ENCODE measurements around the gene AKAP12. TPM values are rescaled to one million over a fixed set of nuclear protein-coding genes. Genes with fewer than 3 reads are reported as not detected.

Gene AKAP12
- total RNA-seq, 1 donor from 2014 or later: 53.9 TPM

GRCh38 chr6:151326116-151326825 lies 86.5 kb downstream of the AKAP12 start:
- TF ChIP-seq CTCF (IDR thresholded peaks at IDR 0.05): no peak
- Histone ChIP-seq H3K4me1 (peaks cover 5 to 11% of the 10 kb centered on the region in 2 donors), H3K36me3 (no peaks in the 10 kb centered on the region), H3K27me3 (no peaks in the 10 kb centered on the region), H3K4me3 (peak overlapping the region; percentile 62 to 69), H3K9me3 (no peaks in the 10 kb centered on the region), H3K27ac (peak overlapping the region; percentile 58 to 77)
- intact Hi-C loops (cut with DNase I): no loop called here
- no peak for DNase-seq (ENCODE audit: low spot score in 2 of 2)

- intact Hi-C loops (cut with DNase I): no loop called here
- Histone ChIP-seq H3K36me3 (no peaks in the 10 kb centered on the region), H3K27ac (peak overlapping the region in 1 of 2 donors; percentile 2), H3K9me3 (no peaks in the 10 kb centered on the region), H3K4me1 (peaks cover 5 to 11% of the 10 kb centered on the region in 2 donors), H3K27me3 (no peaks in the 10 kb centered on the region), H3K4me3 (peak overlapping the region in 1 of 2 donors; percentile 3)
- no peak for DNase-seq (ENCODE audit: low spot score in 2 of 2)
- TF ChIP-seq CTCF (IDR thresholded peaks at IDR 0.05): no peak
Measured at GRCh38 chr6:151327101-151327500, 87.3 kb downstream of the AKAP12 start.

GRCh38 chr6:151330130-151330696 lies 90.4 kb downstream of the AKAP12 start:
- DNase-seq (ENCODE audit: low spot score in 2 of 2): no peak
- H3K4me1 ChIP-seq: peaks cover 0 to 2% of the 10 kb centered on the region in 2 donors
- no peaks in the 10 kb centered on the region for H3K9me3 ChIP-seq
- H3K4me3 ChIP-seq: no peak overlapping the region
- intact Hi-C loops (cut with DNase I): no loop called here
- H3K36me3 ChIP-seq: no peaks in the 10 kb centered on the region
- no peak overlapping the region for H3K27ac ChIP-seq
- TF ChIP-seq CTCF (IDR thresholded peaks at IDR 0.05): no peak
- H3K27me3 ChIP-seq: no peaks in the 10 kb centered on the region

- H3K27me3 ChIP-seq: no peaks in the 10 kb centered on the region
- H3K4me3 ChIP-seq: no peak overlapping the region
- TF ChIP-seq CTCF (IDR thresholded peaks at IDR 0.05): no peak
- no peak overlapping the region for H3K27ac ChIP-seq
- H3K4me1 ChIP-seq: no peaks in the 10 kb centered on the region
- DNase-seq (ENCODE audit: low spot score in 2 of 2): no peak
- intact Hi-C loops (cut with DNase I): loop anchor here (2.0 to 5.0 kb wide), 2 partner anchors 443 to 519 kb away; no protein-coding TSS in a partner anchor
- peaks cover 0 to under 1% of the 10 kb centered on the region in 2 donors for H3K36me3 ChIP-seq
- H3K9me3 ChIP-seq: no peaks in the 10 kb centered on the region
Measured at GRCh38 chr6:151335930-151336329, 96.2 kb downstream of the AKAP12 start.

- Histone ChIP-seq H3K27me3 (no peaks in the 10 kb centered on the region), H3K4me1 (no peaks in the 10 kb centered on the region), H3K36me3 (peaks cover 0 to 8% of the 10 kb centered on the region in 2 donors), H3K4me3 (no peak overlapping the region), H3K27ac (no peak overlapping the region), H3K9me3 (no peaks in the 10 kb centered on the region)
- intact Hi-C loops (cut with DNase I): loop anchor here (5.0 kb wide), 1 partner anchor 521 kb away; no protein-coding TSS in a partner anchor
- no peak for DNase-seq (ENCODE audit: low spot score in 2 of 2)
- TF ChIP-seq CTCF (IDR thresholded peaks at IDR 0.05): no peak
Measured at GRCh38 chr6:151338651-151339200, 99.0 kb downstream of the AKAP12 start.
